Activated naive CD4-positive, alpha-beta T cell treated with anti-CD3 and anti-CD28 coated beads, Interleukin-2, amount 10 ng/mL, durations not matched to agents 7 days and 5 days (primary cell): Measurements from ENCODE around the gene TAF5.
"Not testable (repeated sequence)": the region's sequence is repeated elsewhere in the genome, so short reads cannot be mapped to it uniquely, and the experiment has no call there.

ENCODE experiments used
- CTCF ChIA-PET: fragments of 350-600 bp; sonication (Branson Sonifier 250); formaldehyde crosslinking; loops from one replicate; lab custom pipeline; 2021; ENCODE audit warnings: antibody characterized with exemption; lab: Charles Lee
- DNase-seq: peaks from one replicate; pipeline ENCODE4 v3.0.0-alpha.2; 2020
- H3K27ac Mint-ChIP-seq: one replicate; pipeline ENCODE4 v1.8.0; 2021; ENCODE audit warnings: mild to moderate bottlenecking, moderate library complexity, mixed read lengths
- H3K27me3 Mint-ChIP-seq: one replicate; pipeline ENCODE4 v1.8.0; 2021; ENCODE audit warnings: mild to moderate bottlenecking, mixed read lengths
- H3K36me3 Mint-ChIP-seq: one replicate; pipeline ENCODE4 v1.8.0; 2021; ENCODE audit warnings: mixed read lengths
- H3K4me1 Mint-ChIP-seq: one replicate; pipeline ENCODE4 v1.8.0; 2021; ENCODE audit warnings: mixed read lengths
- H3K4me3 Mint-ChIP-seq: one replicate; pipeline ENCODE4 v1.8.0; 2021; ENCODE audit warnings: mild to moderate bottlenecking, moderate library complexity, mixed read lengths
- H3K9me3 Mint-ChIP-seq: one replicate; pipeline ENCODE4 v1.8.0; 2021; ENCODE audit warnings: mixed read lengths

Gene TAF5

GRCh38 chr10:103373544-103373943 is 5.8 kb downstream of the TAF5 start:
- H3K36me3 Mint-ChIP-seq, result peaks cover 31% of the 10 kb centered on the region
- H3K4me1 Mint-ChIP-seq, result peaks cover 38% of the 10 kb centered on the region
- CTCF ChIA-PET, result interaction anchor here (0.6 kb wide), 1 partner anchor 543 kb away, joined by 3 read pairs; no protein-coding TSS in a partner anchor
- H3K4me3 Mint-ChIP-seq, result no peak overlapping the region
- no peak for DNase-seq
- no peaks in the 10 kb centered on the region for H3K9me3 Mint-ChIP-seq
- peak overlapping the region; percentile 61 for H3K27ac Mint-ChIP-seq
- H3K27me3 Mint-ChIP-seq, result no peaks in the 10 kb centered on the region

- peaks cover 37% of the 10 kb centered on the region for H3K4me1 Mint-ChIP-seq
- no peaks in the 10 kb centered on the region for H3K27me3 Mint-ChIP-seq
- no peak for DNase-seq
- H3K27ac Mint-ChIP-seq, result no peak overlapping the region
- H3K9me3 Mint-ChIP-seq, result no peaks in the 10 kb centered on the region
- CTCF ChIA-PET, result no interaction called here
- H3K36me3 Mint-ChIP-seq, result peaks cover 30% of the 10 kb centered on the region
- H3K4me3 Mint-ChIP-seq, result no peak overlapping the region
These were observed 6.5 kb downstream of the TAF5 start for GRCh38 chr10:103374263-103374662.

- no peaks in the 10 kb centered on the region for H3K4me1 Mint-ChIP-seq
- DNase-seq, result no peak
- H3K9me3 Mint-ChIP-seq, result no peaks in the 10 kb centered on the region
- peaks cover 42% of the 10 kb centered on the region for H3K36me3 Mint-ChIP-seq
- H3K27me3 Mint-ChIP-seq, result no peaks in the 10 kb centered on the region
- no peak overlapping the region for H3K27ac Mint-ChIP-seq
- CTCF ChIA-PET, result no interaction called here
- no peak overlapping the region for H3K4me3 Mint-ChIP-seq
These were observed 15.0 kb downstream of the TAF5 start for GRCh38 chr10:103382769-103383168.

- CTCF ChIA-PET, result interaction anchor here (1.1 kb wide), 1 partner anchor 26 kb away, joined by 3 read pairs; no protein-coding TSS in a partner anchor
- Mint-ChIP-seq H3K4me3 (peak overlapping the region; percentile 57), H3K27ac (no peak overlapping the region), H3K36me3 (peaks cover 34% of the 10 kb centered on the region), H3K9me3 (no peaks in the 10 kb centered on the region), H3K4me1 (peaks cover 51% of the 10 kb centered on the region), H3K27me3 (no peaks in the 10 kb centered on the region)
- DNase-seq, result no peak
These were observed 26.4 kb downstream of the TAF5 start for GRCh38 chr10:103394180-103394579.

GRCh38 chr10:103395754-103396066 is 27.9 kb downstream of the TAF5 start:
- Mint-ChIP-seq H3K27ac (peak overlapping the region; percentile 92), H3K4me1 (peaks cover 58% of the 10 kb centered on the region), H3K4me3 (peak overlapping the region; percentile 89), H3K9me3 (no peaks in the 10 kb centered on the region), H3K27me3 (no peaks in the 10 kb centered on the region), H3K36me3 (peaks cover 43% of the 10 kb centered on the region)
- DNase-seq, result peak; percentile 32
- CTCF ChIA-PET, result interaction anchor here (1.3 to 1.5 kb wide), 3 partner anchors 12 to 27 kb away, joined by 4 to 5 read pairs (median 5); no protein-coding TSS in a partner anchor

GRCh38 chr10:103396067-103396788 is 28.5 kb downstream of the TAF5 start, which contains the start of the genes ATP5MK and PDCD11:
Gene ATP5MK (minus strand): TSS chr10:103396475. CDS start chr10:103392457, 4,018 bp downstream.
Gene PDCD11 (plus strand): TSS chr10:103396626. CDS start chr10:103398427, 1,801 bp downstream.
- H3K4me1 Mint-ChIP-seq, result peaks cover 58% of the 10 kb centered on the region
- H3K4me3 Mint-ChIP-seq, result peak within 1 kb of the TSS; percentile 89
- DNase-seq, result peak; percentile 98
- no peaks in the 10 kb centered on the region for H3K9me3 Mint-ChIP-seq
- H3K27ac Mint-ChIP-seq, result peak within 1 kb of the TSS; percentile 92
- CTCF ChIA-PET, result interaction anchor here (1.3 to 1.5 kb wide), 3 partner anchors 11 to 28 kb away, joined by 4 to 5 read pairs (median 5); no protein-coding TSS in a partner anchor
- peaks cover 39% of the 10 kb centered on the region for H3K36me3 Mint-ChIP-seq
- no peaks in the 10 kb centered on the region for H3K27me3 Mint-ChIP-seq

- Mint-ChIP-seq H3K9me3 (no peaks in the 10 kb centered on the region), H3K4me3 (peak overlapping the region; percentile 89), H3K4me1 (peaks cover 58% of the 10 kb centered on the region), H3K27ac (peak overlapping the region; percentile 92), H3K36me3 (peaks cover 39% of the 10 kb centered on the region), H3K27me3 (no peaks in the 10 kb centered on the region)
- no peak for DNase-seq
- CTCF ChIA-PET, result interaction anchor here (1.3 kb wide), 1 partner anchor 21 kb away, joined by 5 read pairs; no protein-coding TSS in a partner anchor
These were observed 29.0 kb downstream of the TAF5 start for GRCh38 chr10:103396789-103397087.

GRCh38 chr10:103397191-103397825 is 29.5 kb downstream of the TAF5 start:
- peak; percentile 22 for DNase-seq
- peaks cover 39% of the 10 kb centered on the region for H3K36me3 Mint-ChIP-seq
- peaks cover 58% of the 10 kb centered on the region for H3K4me1 Mint-ChIP-seq
- no peaks in the 10 kb centered on the region for H3K9me3 Mint-ChIP-seq
- no peaks in the 10 kb centered on the region for H3K27me3 Mint-ChIP-seq
- H3K4me3 Mint-ChIP-seq, result peak overlapping the region; percentile 89
- peak overlapping the region; percentile 92 for H3K27ac Mint-ChIP-seq
- CTCF ChIA-PET, result interaction anchor here (1.0 to 1.1 kb wide), 2 partner anchors 10 to 299 kb away, joined by 3 read pairs; no protein-coding TSS in a partner anchor

GRCh38 chr10:103413564-103413963 is 45.8 kb downstream of the TAF5 start:
- Mint-ChIP-seq H3K4me1 (peaks cover 10% of the 10 kb centered on the region), H3K9me3 (no peaks in the 10 kb centered on the region), H3K27me3 (no peaks in the 10 kb centered on the region), H3K36me3 (peaks cover 59% of the 10 kb centered on the region), H3K4me3 (no peak overlapping the region), H3K27ac (no peak overlapping the region)
- CTCF ChIA-PET, result interaction anchor here (7.9 to 9.3 kb wide), 2 partner anchors 64 to 71 kb away, joined by 120 to 176 read pairs; partner anchors contain the start of gene CALHM3
- no peak for DNase-seq

GRCh38 chr10:103415581-103415980 is 47.8 kb downstream of the TAF5 start:
- Mint-ChIP-seq H3K4me3 (no peak overlapping the region), H3K9me3 (no peaks in the 10 kb centered on the region), H3K27ac (no peak overlapping the region), H3K36me3 (peaks cover 61% of the 10 kb centered on the region), H3K27me3 (no peaks in the 10 kb centered on the region), H3K4me1 (peaks cover 10% of the 10 kb centered on the region)
- CTCF ChIA-PET, result interaction anchor here (0.6 to 9.3 kb wide), 12 partner anchors 8 to 150 kb away, joined by 3 to 176 read pairs (median 7); partner anchors contain the start of genes CALHM2, CALHM3 and NEURL1
- no peak for DNase-seq

- Mint-ChIP-seq H3K27ac (no peak overlapping the region), H3K27me3 (no peaks in the 10 kb centered on the region), H3K4me1 (peaks cover 10% of the 10 kb centered on the region), H3K9me3 (no peaks in the 10 kb centered on the region), H3K36me3 (peaks cover 65% of the 10 kb centered on the region), H3K4me3 (no peak overlapping the region)
- peak; percentile 81 for DNase-seq
- CTCF ChIA-PET, result interaction anchor here (0.6 to 9.3 kb wide), 18 partner anchors 8 to 185 kb away, joined by 3 to 176 read pairs (median 6); partner anchors contain the start of genes ATP5MK, CALHM2, CALHM3 and NEURL1
These were observed 48.8 kb downstream of the TAF5 start for GRCh38 chr10:103416436-103417147.

- not testable (repeated sequence) for H3K9me3 Mint-ChIP-seq, H3K27ac Mint-ChIP-seq, H3K27me3 Mint-ChIP-seq, DNase-seq, H3K4me3 Mint-ChIP-seq
- peaks cover 66% of the 10 kb centered on the region for H3K36me3 Mint-ChIP-seq
- H3K4me1 Mint-ChIP-seq, result peaks cover 10% of the 10 kb centered on the region
- CTCF ChIA-PET, result interaction anchor here (0.6 to 9.3 kb wide), 17 partner anchors 9 to 180 kb away, joined by 3 to 176 read pairs (median 7); partner anchors contain the start of genes ATP5MK, CALHM3, NEURL1 and PDCD11
These were observed 49.3 kb downstream of the TAF5 start for GRCh38 chr10:103417148-103417469.

GRCh38 chr10:103417601-103418000 is 49.8 kb downstream of the TAF5 start:
- DNase-seq, result no peak
- Mint-ChIP-seq H3K27ac (no peak overlapping the region), H3K4me3 (no peak overlapping the region), H3K9me3 (no peaks in the 10 kb centered on the region), H3K27me3 (no peaks in the 10 kb centered on the region), H3K36me3 (peaks cover 69% of the 10 kb centered on the region), H3K4me1 (peaks cover 10% of the 10 kb centered on the region)
- CTCF ChIA-PET, result interaction anchor here (1.1 to 9.3 kb wide), 16 partner anchors 9 to 148 kb away, joined by 3 to 176 read pairs (median 7); partner anchors contain the start of genes ATP5MK, CALHM3, NEURL1 and PDCD11
